ENCODE measurements around the gene RAG2.

RAG2 gene

GRCh38 chr11:36617543-36618362 is 19.7 kb upstream of the RAG2 start:
- TF ChIP-seq POLR2A (IDR thresholded peaks at IDR 0.05; ENCODE audit: low read depth, low read length) = no peak
- DNase-seq (ENCODE audit: insufficient read length, low spot score) = no peak
- FAIRE-seq = peak; percentile 30

DNA sequence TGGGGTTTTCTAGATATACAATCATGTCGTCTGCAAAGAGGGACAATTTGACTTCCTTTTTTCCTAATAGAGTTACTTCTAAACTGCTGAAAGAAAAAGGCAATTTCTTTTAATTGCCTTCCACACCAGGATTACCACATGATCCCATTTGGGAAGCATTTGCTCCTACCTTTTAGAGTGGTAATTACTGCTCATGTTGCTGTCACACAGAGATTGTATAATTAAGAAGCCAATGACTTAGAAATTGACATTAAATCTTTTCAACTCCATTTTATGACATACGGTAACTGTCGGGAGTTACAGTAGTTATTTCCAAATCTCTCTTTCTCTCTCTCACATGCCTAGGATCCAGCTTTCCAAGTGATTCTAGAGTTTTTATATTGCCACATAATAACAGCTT is 17.8 kb upstream of the RAG2 start:
- no peak for DNase-seq (ENCODE audit: insufficient read length, low spot score)
- no peak for TF ChIP-seq POLR2A (IDR thresholded peaks at IDR 0.05; ENCODE audit: low read depth, low read length)
- FAIRE-seq = peak; percentile 76

DNA sequence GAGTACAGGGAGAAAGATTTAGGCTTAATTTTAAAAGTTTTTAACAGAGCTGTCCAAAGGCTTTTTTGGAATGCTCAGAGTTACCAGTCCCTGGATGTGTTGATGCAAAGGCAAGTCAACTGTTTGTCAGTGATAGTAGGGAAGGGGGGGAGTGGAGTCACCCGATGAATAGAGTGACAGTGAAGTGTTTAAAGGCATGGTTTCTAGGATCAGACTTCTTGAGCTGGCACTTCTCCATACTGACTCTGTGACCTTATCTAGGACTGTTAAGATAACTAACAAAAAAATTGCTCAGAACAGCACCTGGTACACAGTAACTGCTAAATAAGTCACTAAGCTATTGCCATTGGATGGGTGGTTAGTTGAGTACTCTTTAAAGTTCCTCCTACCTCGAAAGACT is 11.3 kb upstream of the RAG2 start:
- FAIRE-seq = no peak
- TF ChIP-seq POLR2A (IDR thresholded peaks at IDR 0.05; ENCODE audit: low read depth, low read length) = no peak
- DNase-seq (ENCODE audit: insufficient read length, low spot score) = no peak

DNA sequence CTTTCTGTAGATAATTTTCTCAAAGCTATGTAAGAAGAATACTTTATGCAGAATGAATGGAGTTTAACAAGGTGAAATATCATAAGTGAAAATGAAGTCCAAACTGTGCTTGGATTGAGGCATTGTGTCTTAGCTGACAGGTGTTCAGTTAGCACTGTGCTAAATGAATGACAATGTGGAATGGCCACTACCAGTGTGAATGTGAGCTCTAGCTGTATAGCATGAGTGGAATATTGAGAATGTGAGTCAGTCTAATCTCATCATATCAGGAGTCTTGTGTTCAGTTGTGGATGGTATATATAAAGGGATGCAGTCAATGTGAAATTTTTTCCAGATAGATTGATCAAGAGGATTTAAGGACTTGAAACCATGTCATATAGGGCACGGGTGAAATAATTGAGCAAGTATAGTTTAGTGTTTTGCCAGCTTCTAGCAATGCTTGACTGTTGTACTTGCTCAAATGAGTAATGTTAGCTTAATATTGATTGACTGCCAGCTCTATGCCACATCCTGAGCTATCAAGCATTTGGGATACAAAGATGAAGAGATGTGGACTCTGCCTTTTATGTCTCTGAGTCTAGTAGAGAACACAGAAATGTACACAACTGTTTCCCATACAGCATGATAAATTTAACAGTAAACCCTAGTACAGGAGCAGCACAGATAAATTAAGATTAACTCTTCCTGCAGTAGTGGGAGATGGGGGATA is 10.6 kb upstream of the RAG2 start:
- no peak for FAIRE-seq
- DNase-seq (ENCODE audit: insufficient read length, low spot score) = no peak
- TF ChIP-seq POLR2A (IDR thresholded peaks at IDR 0.05; ENCODE audit: low read depth, low read length) = no peak

DNA sequence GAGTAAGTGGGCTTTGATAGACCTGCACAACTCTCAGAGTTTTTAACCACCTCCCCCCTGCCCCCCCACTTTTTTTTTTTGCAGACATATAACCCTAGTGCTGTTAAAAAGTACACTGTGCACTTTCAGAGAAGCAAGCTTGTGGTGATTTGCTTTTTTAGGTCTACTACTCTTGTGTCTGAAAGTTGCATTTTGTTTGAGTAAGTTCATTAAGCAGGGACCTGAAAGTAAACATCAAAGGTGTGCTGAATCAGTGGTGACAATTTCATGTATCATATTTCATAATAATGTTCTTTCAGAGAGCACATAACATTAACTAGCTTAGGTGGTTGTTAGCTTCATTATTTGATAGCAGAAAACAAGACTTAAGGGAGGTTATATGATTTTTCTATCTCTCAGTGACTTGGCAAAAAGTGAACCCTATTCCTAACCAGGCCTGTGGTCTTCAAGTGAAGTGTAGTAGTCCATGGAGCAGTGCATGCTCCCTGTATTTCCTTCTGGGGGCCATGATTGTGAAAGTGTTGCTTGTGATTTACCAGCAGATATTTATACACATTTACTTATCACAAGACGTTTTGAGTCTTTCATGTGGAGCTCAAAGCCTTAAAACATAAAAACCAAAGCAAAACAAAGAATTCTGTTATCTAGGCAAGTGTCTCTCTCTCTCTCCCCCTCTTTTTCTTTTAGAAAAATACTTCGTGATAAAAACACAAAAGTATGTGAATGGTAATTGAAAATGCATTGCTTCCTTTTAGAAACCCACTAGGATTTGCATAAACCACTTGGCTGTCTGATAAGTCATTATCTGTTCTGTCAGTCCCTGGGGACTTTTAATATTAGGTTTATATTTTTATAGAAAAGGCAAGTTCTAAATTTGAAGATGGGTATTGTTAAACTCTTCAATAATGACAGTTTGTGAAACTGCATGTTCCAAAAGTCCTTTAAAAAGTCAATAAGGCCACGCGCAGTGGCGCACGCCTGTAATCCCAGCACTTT is 7.5 kb upstream of the RAG2 start:
- FAIRE-seq (no peak), DNase-seq (ENCODE audit: insufficient read length, low spot score) (no peak)
- TF ChIP-seq POLR2A (IDR thresholded peaks at IDR 0.05; ENCODE audit: low read depth, low read length) = no peak

DNA sequence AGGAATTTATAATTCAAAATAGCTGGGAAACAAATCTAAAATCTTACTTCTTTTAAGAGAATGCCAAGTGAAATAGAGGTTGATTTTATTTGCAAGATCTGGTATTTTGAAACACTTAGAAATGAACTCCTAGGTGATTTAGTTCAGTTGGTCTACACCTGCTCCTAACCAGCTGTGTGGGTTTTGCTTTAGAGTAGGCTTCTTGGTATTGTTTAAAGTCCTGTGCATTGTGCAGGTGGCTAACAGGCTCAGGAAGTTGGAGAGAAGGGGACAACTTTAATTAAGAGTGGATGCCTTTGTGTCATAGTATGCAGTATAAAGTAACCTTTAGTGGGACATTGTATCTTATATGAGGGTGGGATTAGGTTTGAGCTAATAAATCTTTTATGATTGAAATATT is 4.1 kb upstream of the RAG2 start:
- TF ChIP-seq POLR2A (IDR thresholded peaks at IDR 0.05; ENCODE audit: low read depth, low read length) = no peak

DNA sequence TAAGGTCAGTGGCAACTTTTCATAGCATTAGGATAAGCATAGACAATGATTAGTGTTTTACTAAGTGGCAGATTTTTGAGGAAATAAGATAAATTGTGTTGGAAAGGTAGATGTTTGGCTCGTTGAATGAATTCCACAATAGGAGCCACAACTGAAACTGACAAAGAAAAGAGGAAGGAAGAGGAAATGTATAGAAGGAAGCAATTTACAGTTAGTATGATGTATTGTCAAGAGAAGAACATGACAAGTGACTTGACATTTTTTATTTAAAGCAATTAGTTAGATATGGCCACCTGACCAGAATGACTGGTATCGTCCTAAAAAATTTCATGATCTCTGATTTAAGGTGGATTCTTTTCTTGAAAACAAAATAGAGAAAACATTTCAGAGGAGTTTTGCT is 3.1 kb upstream of the RAG2 start:
- DNase-seq (ENCODE audit: insufficient read length, low spot score) = no peak
- no peak for TF ChIP-seq POLR2A (IDR thresholded peaks at IDR 0.05; ENCODE audit: low read depth, low read length)
- FAIRE-seq = no peak

More for the DNA sequence above, 4.1 kb upstream of the RAG2 start:
- FAIRE-seq = no peak
- no peak for DNase-seq (ENCODE audit: insufficient read length, low spot score)

- no peak for FAIRE-seq
Observed at GRCh38 chr11:36600180-36600579, 2.1 kb upstream of the RAG2 start.

DNA sequence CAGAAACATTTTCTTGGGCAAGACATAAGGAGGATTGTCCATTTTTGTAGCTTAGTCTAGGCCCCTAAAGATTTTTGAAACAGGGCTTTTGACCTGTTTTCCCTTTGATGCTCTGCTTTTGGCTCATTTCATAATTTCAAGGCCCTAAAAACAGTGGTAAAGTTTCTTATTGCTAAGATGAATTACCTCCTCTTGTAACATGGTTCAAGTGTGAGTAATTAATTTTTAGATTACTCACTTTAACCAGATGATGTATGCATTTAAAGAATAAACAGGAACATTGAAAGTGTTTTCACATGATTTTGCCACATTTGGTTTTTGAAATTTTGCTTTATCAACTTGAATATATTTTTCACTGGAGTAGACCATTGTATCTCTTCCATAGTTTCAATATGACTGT is 1.2 kb downstream of the RAG2 start:
- FAIRE-seq (no peak), DNase-seq (ENCODE audit: insufficient read length, low spot score) (no peak)
- TF ChIP-seq POLR2A (IDR thresholded peaks at IDR 0.05; ENCODE audit: low read depth, low read length) = no peak

More at GRCh38 chr11:36600180-36600579, 2.1 kb upstream of the RAG2 start:
- TF ChIP-seq POLR2A (IDR thresholded peaks at IDR 0.05; ENCODE audit: low read depth, low read length) = no peak
- no peak for DNase-seq (ENCODE audit: insufficient read length, low spot score)

DNA sequence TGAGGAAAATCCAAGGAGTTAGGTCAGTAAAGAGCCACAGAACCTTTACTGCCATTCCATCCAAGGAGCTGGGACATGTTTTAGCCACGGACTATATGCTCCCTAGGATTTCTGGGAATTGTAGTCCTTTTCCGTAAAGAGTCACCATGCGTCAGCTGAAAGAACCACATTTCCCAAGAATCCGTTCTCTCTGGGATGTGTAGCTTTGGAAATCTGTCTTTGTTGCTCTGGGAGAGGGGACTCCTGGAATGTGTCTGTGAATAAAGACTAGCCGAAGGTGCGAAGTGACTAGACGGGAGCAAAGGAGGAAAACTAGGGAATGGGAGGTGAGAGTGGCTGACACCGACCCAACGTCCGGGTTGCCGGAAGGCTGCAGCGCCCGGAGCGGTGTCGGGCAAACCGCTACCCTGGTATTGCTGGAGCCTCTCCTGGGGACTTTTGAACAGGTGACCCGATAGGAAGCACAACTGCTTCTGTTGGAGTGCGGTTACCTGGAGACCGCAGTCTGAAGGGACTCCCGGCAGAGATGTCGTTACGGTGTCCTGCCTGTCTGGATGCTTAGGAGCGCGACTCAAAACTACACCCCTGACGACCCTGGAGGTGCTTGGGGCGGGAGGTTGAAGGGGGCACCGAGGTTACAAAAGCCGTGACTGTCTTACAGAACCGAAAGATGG is 3.6 kb downstream of the RAG2 start, which contains the start of gene IFTAP:
TSS of gene IFTAP (plus strand) at position 187 of the 674 bp plus-strand sequence. CDS start 15,602 bp downstream, outside the sequence.
- FAIRE-seq (peak; percentile 99), DNase-seq (ENCODE audit: insufficient read length, low spot score) (peak; percentile 74)
- peak; percentile 34; the same call in 1 of the 2 replicates for TF ChIP-seq POLR2A (IDR thresholded peaks at IDR 0.05; ENCODE audit: low read depth, low read length)

DNA sequence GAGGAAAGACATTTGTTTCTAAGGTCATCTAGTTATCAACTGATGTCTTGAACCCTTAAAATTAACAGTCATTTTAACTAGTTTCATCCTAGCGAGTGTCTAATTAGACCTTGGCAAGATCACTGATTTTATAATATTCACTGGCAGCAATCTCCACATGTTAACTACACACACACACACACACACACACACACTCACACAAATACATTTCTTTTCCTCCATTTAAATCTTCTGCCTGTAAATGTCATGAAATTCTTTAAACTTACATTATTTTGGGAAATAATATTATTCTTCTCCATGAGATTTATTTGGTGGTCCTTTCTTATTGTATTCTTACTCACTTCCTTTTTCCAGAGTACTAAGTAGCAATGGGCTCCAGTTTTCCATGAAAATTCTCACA is 6.6 kb downstream of the RAG2 start:
- no peak for DNase-seq (ENCODE audit: insufficient read length, low spot score)
- no peak for FAIRE-seq
- no peak for TF ChIP-seq POLR2A (IDR thresholded peaks at IDR 0.05; ENCODE audit: low read depth, low read length)

GRCh38 chr11:36590513-36590912 is 7.5 kb downstream of the RAG2 start:
- FAIRE-seq (no peak), DNase-seq (ENCODE audit: insufficient read length, low spot score) (no peak)
- no peak for TF ChIP-seq POLR2A (IDR thresholded peaks at IDR 0.05; ENCODE audit: low read depth, low read length)

DNA sequence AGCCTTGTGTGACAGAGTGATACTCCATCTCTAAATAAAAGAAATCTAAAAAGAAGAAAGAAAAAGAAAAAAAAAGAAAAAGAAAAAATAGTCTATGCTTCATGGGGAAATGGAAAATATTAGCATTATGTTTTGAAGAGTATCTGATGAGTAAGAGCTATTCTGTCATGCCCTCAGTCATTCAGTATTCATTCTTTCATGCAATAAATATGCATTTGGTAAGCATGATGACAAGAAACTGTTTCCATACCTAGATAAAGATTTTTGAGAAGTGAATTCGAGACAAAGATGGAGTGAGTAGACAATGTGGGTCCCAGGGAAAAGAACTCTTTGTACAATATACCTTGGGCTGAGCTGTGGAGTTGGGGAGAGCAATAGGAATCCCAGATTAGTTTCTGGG is 9.9 kb downstream of the RAG2 start:
- no peak for TF ChIP-seq POLR2A (IDR thresholded peaks at IDR 0.05; ENCODE audit: low read depth, low read length)
- FAIRE-seq = no peak

More for the DNA sequence above, 9.9 kb downstream of the RAG2 start:
- no peak for DNase-seq (ENCODE audit: insufficient read length, low spot score)

Data from H54 (cell line).